PC-3 (cell line): Measurements from ENCODE around the gene SPATA18.

Experiments used
- EZH2 ChIP-seq: fragments of 300-600 bp; sonication (generic); IDR thresholded peaks from one replicate; pipeline ENCODE4 v1.6.1; 2017; ENCODE audit warnings: antibody characterized with exemption, mild to moderate bottlenecking, low read length; ENCODE audit not compliant: unreplicated experiment
- EZH2phosphoT487 ChIP-seq: fragments of 300-600 bp; sonication (generic); IDR thresholded peaks from 2 replicates; pipeline ENCODE4 v1.6.1; 2018; ENCODE audit warnings: mild to moderate bottlenecking, antibody characterized with exemption, low read length, borderline replicate concordance
- TF ChIP-seq, protein P1 (sequence below): fragments of 300-600 bp; sonication (generic); conservative IDR thresholded peaks from 2 replicates; pipeline ENCODE4 v1.5.1; 2017; ENCODE audit warnings: antibody characterized with exemption, low read depth, mild to moderate bottlenecking, low read length

GRCh38 chr4:52037689-52038102 lies 13.4 kb upstream of the SPATA18 start:
- TF ChIP-seq, protein P1, sequence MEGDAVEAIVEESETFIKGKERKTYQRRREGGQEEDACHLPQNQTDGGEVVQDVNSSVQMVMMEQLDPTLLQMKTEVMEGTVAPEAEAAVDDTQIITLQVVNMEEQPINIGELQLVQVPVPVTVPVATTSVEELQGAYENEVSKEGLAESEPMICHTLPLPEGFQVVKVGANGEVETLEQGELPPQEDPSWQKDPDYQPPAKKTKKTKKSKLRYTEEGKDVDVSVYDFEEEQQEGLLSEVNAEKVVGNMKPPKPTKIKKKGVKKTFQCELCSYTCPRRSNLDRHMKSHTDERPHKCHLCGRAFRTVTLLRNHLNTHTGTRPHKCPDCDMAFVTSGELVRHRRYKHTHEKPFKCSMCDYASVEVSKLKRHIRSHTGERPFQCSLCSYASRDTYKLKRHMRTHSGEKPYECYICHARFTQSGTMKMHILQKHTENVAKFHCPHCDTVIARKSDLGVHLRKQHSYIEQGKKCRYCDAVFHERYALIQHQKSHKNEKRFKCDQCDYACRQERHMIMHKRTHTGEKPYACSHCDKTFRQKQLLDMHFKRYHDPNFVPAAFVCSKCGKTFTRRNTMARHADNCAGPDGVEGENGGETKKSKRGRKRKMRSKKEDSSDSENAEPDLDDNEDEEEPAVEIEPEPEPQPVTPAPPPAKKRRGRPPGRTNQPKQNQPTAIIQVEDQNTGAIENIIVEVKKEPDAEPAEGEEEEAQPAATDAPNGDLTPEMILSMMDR = no peak
- TF ChIP-seq EZH2 (no peak), EZH2phosphoT487 (no peak)
